HFF-Myc (cell line): ENCODE data around the gene BPIFB2.

ENCODE experiments used
- DNase-seq: peaks from one replicate; pipeline ENCODE4 v3.0.0-alpha.2; 2011; ENCODE audit warnings: low read depth; ENCODE audit errors: extremely low read depth
- H3K4me3 ChIP-seq: replicated peaks from 2 replicates; pipeline ENCODE4 v1.5.1; 2011; ENCODE audit warnings: low read depth, mild to moderate bottlenecking, control low read depth, low read length
- TF ChIP-seq, protein P1 (sequence below): IDR thresholded peaks from 2 replicates; pipeline ENCODE4 v1.5.1; 2012; ENCODE audit warnings: mild to moderate bottlenecking, low read depth, low read length, control low read depth; ENCODE audit errors: missing control alignments

Gene BPIFB2

DNA sequence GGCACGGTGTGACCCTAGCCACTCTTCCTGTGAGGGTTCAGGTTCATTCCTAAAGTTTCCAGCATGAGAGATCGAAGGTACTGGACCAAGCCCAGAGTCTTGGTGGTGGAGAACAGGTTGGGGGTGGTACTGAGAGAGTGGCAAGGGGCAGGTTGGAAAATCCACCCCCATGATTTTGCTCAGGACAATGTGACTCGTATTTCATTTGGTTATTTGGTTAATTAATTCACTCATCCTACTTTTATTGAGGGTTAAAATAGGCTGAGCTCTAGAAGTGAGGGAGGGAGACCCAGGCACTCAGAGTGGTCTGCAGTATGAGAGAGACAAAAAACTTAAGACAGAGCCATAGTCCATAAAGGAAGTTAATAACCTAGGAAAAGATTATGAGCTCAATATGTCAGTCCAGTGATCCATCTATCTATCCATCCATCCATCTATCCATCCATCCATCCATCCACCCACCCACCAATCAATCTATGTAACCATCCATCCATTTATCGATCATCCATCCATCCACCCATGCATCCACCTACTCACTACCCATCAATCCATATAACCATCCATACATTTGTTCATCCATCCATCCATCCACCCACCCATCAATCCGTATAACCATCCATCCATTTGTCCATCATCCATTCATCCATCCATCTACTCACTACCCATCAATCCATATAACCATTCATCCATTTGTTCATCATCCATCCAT is 17.3 kb downstream of the BPIFB2 start:
- DNase-seq = no peak
- TF ChIP-seq, protein P1, sequence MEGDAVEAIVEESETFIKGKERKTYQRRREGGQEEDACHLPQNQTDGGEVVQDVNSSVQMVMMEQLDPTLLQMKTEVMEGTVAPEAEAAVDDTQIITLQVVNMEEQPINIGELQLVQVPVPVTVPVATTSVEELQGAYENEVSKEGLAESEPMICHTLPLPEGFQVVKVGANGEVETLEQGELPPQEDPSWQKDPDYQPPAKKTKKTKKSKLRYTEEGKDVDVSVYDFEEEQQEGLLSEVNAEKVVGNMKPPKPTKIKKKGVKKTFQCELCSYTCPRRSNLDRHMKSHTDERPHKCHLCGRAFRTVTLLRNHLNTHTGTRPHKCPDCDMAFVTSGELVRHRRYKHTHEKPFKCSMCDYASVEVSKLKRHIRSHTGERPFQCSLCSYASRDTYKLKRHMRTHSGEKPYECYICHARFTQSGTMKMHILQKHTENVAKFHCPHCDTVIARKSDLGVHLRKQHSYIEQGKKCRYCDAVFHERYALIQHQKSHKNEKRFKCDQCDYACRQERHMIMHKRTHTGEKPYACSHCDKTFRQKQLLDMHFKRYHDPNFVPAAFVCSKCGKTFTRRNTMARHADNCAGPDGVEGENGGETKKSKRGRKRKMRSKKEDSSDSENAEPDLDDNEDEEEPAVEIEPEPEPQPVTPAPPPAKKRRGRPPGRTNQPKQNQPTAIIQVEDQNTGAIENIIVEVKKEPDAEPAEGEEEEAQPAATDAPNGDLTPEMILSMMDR = no peak
- no peak overlapping the region for H3K4me3 ChIP-seq

DNA sequence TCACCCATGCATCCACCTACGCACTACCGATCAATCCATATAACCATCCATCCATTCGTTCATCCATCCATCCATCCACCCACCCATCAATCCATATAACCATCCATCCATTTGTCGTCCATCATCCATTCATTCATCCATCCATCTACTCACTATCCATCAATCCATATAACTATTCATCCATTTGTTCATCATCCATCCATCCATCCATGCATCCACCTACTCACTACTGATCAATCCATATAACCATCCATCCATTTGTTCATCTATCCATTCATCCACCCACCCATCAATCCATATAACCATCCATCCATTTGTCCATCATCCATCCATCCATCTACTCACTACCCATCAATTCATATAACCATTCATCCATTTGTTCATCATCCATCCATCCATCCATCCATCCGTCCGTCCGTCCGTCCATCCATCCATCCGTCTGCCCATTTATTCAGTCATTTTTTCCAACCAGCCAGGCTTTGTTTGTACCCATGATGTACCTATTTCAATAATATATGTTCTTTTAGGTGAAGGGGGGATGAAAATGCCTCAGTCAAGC is 17.9 kb downstream of the BPIFB2 start:
- no peak overlapping the region for H3K4me3 ChIP-seq
- DNase-seq = no peak
- TF ChIP-seq, protein P1 = no peak

DNA sequence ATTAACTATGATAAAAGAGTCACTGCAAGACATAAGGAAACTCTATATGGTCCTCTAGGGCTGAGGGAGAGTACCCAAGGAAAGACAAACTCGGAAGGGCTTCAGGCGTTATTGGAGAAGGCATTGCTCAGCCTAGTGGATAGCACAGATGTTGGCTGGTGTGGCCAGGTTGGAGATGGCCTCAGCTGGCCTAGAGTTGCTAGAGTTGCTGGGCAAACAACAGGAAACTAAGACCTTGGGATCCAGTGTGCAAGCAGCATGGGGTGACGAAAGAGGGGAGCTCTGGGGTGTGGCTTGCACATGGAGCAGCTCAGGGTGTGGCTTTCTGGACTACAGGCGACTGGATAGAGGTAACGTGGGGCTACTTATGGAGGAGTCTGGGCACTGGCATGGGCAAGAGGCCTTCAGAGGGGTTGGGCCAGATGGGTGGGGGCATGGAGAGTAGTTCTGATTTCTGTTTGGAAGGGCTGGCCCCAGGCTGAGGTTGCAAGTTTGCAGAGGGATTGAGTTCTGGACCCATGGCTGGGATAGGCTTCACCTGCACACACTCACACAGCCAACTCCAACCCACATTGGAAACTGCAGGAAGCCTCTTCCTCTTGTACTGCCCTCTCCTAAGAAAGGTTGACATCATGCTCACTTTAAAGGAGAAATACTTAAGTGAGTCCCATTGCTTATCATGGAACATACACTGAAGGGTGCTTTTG is 18.7 kb downstream of the BPIFB2 start:
- DNase-seq = no peak
- TF ChIP-seq, protein P1 = no peak
- H3K4me3 ChIP-seq = no peak overlapping the region

DNA sequence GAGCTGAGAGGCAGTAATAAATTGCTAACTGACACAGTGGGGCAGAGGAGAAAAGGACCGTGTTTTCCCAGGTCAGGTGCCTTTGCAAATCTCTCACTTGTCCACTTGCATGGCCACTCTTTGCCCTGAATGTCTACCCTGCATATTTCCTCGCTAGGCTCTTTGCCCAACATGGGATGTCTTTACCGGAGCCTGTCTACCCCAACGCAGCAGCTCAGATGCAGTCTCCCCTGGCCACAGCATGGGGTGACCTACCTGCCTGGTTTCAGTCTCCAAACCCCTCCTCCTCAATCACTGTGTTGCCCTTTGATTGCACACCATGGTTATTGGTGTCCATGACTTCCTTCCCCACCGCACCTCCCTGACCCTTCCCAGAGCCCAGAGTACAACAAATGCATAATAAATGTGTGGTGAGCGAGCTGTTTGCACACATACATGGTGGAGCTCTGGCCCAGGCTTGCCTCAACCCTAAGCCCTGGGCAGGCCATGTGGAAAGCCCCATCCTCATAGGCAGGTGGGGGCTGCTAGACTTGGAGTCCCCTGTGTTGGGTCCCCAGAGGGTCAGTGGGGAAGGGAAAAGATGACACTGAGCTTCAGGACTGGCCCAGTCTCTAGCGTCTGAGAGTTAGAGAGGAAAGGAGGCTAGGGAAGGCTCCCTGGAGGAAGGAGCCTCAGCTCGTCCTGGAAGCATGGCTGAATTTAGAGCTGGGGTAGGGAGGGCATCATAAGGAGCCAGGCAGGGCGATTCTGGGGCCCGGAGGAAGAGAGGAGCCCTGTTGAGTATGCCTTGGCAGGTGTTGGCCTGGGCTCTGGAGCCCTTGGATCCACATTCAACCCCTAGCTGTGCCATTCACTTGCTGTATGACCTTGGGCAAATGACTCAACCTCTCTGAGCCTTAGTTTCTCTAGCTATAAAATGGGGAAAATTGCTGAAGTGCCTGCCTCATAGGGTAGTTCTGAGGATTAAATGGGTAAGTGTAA is 19.6 kb downstream of the BPIFB2 start:
- DNase-seq = no peak
- TF ChIP-seq, protein P1 = no peak
- H3K4me3 ChIP-seq = no peak overlapping the region

DNA sequence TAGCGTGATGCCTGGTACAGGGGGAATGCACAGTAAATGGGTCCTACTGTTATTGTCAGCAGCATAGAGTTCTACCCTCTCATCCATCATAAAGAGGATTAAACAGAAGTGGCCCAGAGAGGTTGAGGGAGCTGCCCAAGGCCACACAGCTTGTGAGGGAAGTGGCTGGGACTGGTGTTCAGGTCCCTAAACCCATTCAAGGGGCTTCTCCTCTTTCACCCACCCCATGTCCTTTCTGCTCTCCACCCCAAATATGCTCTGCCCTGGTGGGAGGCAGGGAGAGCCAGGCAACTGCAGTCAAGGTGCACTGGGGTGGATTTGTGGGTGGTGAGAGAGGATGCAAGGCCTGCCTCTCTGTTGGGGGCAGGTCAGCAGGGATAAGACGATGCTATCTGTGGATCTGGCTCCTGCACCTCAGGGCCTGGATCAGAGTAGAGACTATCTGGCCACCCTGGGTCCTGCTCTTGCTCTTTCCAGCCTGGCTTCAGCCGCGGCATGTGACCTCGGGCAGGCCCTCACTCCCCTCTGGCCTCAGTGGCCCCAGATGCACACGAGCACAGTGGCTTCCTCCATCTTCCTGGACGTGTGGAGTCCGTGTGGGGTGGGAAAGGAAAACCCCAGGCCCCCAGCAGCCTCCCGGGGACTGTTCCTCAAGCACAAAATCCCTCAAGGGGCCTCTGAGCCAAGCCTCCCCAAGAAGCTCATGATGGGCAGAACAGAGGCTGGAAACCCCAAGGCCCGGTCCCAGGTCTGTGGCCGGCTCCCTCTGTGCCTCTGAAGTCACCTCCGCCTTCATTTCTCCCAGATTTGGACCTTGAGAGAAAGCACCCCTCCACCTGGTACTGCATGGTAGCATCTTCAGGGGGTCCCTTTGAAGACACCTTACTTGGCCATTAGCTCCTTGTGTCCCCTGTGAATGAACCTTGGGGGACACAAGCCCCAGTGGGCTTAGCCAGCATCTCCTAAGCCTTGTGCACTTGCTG is 20.6 kb downstream of the BPIFB2 start:
- DNase-seq = no peak
- TF ChIP-seq, protein P1 = no peak
- no peak overlapping the region for H3K4me3 ChIP-seq

DNA sequence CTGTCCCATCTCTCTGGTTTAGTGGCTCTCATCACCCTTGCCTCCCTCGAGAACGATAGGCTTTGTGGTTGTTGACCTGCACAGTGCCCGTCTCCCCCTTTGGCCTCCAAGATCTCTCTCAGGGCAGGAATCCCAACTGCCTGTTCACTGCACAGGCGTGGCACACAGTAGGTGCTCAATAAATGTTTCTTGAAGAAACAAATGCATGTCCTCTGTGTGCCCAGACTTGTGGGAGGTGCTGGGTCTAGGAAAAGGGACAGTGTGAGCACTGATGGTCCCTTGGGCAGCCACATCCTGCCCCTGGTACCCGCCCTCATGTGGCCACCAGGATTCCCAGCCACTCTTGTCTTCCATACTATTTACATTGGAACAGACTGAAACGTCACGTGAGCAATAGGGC is 21.4 kb downstream of the BPIFB2 start:
- H3K4me3 ChIP-seq = no peak overlapping the region
- TF ChIP-seq, protein P1 = no peak
- DNase-seq = no peak
